Measurements from ENCODE around the gene FTCD. TPM values are rescaled to one million over a fixed set of nuclear protein-coding genes. Genes with fewer than 3 reads are reported as not detected.

Gene FTCD
- total RNA-seq, 1 donor from 2014 or later = 0.33 TPM

DNA sequence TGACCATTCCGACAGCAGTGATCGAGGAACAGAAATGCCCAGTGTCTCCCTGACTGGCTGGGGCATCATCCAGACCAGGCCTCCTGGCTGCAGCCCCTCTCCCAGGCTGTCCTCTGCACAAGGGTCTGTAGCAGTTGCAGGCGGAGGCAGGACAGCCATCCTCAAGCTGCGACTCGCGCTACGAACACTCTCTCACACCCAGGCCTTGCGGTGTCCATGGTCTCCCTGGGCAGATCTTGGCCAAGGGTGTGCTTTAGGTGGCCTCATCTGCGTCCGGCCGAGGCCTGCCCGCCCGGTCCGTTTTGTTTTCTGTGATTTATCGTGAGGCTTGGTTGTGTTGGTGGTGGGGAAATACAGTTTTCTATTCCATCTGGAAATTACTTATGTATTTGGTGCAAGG is 15.7 kb downstream of the FTCD start:
- Histone ChIP-seq H3K4me3 (ENCODE audit: low read depth, low read length) (no peak overlapping the region), H3K36me3 (ENCODE audit: control insufficient read depth, insufficient read depth, low read length) (no peaks in the 10 kb centered on the region), H3K27me3 (ENCODE audit: control insufficient read depth, insufficient read depth, low read length) (peaks cover 25% of the 10 kb centered on the region)
- TF ChIP-seq, protein P1, sequence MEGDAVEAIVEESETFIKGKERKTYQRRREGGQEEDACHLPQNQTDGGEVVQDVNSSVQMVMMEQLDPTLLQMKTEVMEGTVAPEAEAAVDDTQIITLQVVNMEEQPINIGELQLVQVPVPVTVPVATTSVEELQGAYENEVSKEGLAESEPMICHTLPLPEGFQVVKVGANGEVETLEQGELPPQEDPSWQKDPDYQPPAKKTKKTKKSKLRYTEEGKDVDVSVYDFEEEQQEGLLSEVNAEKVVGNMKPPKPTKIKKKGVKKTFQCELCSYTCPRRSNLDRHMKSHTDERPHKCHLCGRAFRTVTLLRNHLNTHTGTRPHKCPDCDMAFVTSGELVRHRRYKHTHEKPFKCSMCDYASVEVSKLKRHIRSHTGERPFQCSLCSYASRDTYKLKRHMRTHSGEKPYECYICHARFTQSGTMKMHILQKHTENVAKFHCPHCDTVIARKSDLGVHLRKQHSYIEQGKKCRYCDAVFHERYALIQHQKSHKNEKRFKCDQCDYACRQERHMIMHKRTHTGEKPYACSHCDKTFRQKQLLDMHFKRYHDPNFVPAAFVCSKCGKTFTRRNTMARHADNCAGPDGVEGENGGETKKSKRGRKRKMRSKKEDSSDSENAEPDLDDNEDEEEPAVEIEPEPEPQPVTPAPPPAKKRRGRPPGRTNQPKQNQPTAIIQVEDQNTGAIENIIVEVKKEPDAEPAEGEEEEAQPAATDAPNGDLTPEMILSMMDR (IDR thresholded peaks at IDR 0.05; ENCODE audit: insufficient read depth, low read length, poor library complexity, severe bottlenecking) = no peak
- no peak for DNase-seq (ENCODE audit: low read depth)

GRCh38 chr21:46138383-46138970 is 16.9 kb downstream of the FTCD start:
- H3K27me3 ChIP-seq (ENCODE audit: control insufficient read depth, insufficient read depth, low read length) = peaks cover 25% of the 10 kb centered on the region
- TF ChIP-seq, protein P1 (IDR thresholded peaks at IDR 0.05; ENCODE audit: insufficient read depth, low read length, poor library complexity, severe bottlenecking) = no peak
- no peak overlapping the region for H3K4me3 ChIP-seq (ENCODE audit: low read depth, low read length)
- H3K36me3 ChIP-seq (ENCODE audit: control insufficient read depth, insufficient read depth, low read length) = no peaks in the 10 kb centered on the region
- DNase-seq (ENCODE audit: low read depth) = no peak

GRCh38 chr21:46137908-46138307 is 17.5 kb downstream of the FTCD start:
- no peak for DNase-seq (ENCODE audit: low read depth)
- TF ChIP-seq, protein P1 (IDR thresholded peaks at IDR 0.05; ENCODE audit: insufficient read depth, low read length, poor library complexity, severe bottlenecking) = no peak

GRCh38 chr21:46136739-46137349 is 18.5 kb downstream of the FTCD start:
- Histone ChIP-seq H3K4me3 (ENCODE audit: low read depth, low read length) (no peak overlapping the region), H3K27me3 (ENCODE audit: control insufficient read depth, insufficient read depth, low read length) (peaks cover 25% of the 10 kb centered on the region), H3K36me3 (ENCODE audit: control insufficient read depth, insufficient read depth, low read length) (no peaks in the 10 kb centered on the region)
- TF ChIP-seq, protein P1 (IDR thresholded peaks at IDR 0.05; ENCODE audit: insufficient read depth, low read length, poor library complexity, severe bottlenecking) = no peak
- DNase-seq (ENCODE audit: low read depth) = no peak

More at GRCh38 chr21:46137908-46138307, 17.5 kb downstream of the FTCD start:
- Histone ChIP-seq H3K27me3 (ENCODE audit: control insufficient read depth, insufficient read depth, low read length) (peaks cover 25% of the 10 kb centered on the region), H3K4me3 (ENCODE audit: low read depth, low read length) (no peak overlapping the region), H3K36me3 (ENCODE audit: control insufficient read depth, insufficient read depth, low read length) (no peaks in the 10 kb centered on the region)

GRCh38 chr21:46135782-46136395 is 19.5 kb downstream of the FTCD start:
- TF ChIP-seq, protein P1 (IDR thresholded peaks at IDR 0.05; ENCODE audit: insufficient read depth, low read length, poor library complexity, severe bottlenecking) = no peak
- H3K4me3 ChIP-seq (ENCODE audit: low read depth, low read length) = no peak overlapping the region
- peaks cover 25% of the 10 kb centered on the region for H3K27me3 ChIP-seq (ENCODE audit: control insufficient read depth, insufficient read depth, low read length)
- no peaks in the 10 kb centered on the region for H3K36me3 ChIP-seq (ENCODE audit: control insufficient read depth, insufficient read depth, low read length)
- DNase-seq (ENCODE audit: low read depth) = no peak
